Endothelial cell of umbilical vein (primary cell): ENCODE results near the gene NEDD4. TPM values are rescaled to one million over a fixed set of nuclear protein-coding genes. Genes with fewer than 3 reads are reported as not detected.

Experiments
- BruUV-seq: library from RNA; stranded (reverse); fragments of 400-500 nt; replicated peaks from 2 replicates; lab custom pipeline; 2021; lab: Mats Ljungman, UMichigan
- CTCF ChIA-PET: fragments of 300-600, 350-600 bp; sonication (Branson Sonifier 250); formaldehyde crosslinking; loops from one replicate; lab custom pipeline; 2021; ENCODE audit warnings: antibody characterized with exemption, inconsistent platforms; lab: Charles Lee
- POLR2A ChIA-PET: fragments of 300-600, 350-600 bp; sonication (Branson Sonifier 250); formaldehyde crosslinking; loops from one replicate; lab custom pipeline; 2021; ENCODE audit warnings: antibody characterized with exemption, inconsistent platforms; lab: Charles Lee
- DNase-seq: peaks from one replicate; pipeline ENCODE4 v3.0.0-alpha.2; 2011; ENCODE audit warnings: low read depth, low spot score
- FAIRE-seq: peaks from 2 replicates; lab custom pipeline; 2011; peaks lifted over from hg19 to GRCh38; lab: Jason Lieb, UNC
- H2AFZ ChIP-seq: 2 replicates; pipeline ENCODE4 v1.6.0; 2012; ENCODE audit warnings: low read depth, low read length, control low read depth, inconsistent platforms
- H3K27ac ChIP-seq: 2 replicates; pipeline ENCODE4 v1.5.1; 2011; ENCODE audit warnings: low read depth, mild to moderate bottlenecking, control low read depth, low read length, moderate library complexity; ENCODE audit not compliant: insufficient read depth
- H3K27me3 ChIP-seq, 2 experiments: 2 replicates each; pipeline versions ENCODE4 v1.6.0 to v1.6.1; 2011; ENCODE audit warnings: low read length in 2 of 2, mixed read lengths in 1 of 2; ENCODE audit not compliant: control insufficient read depth in 2 of 2, insufficient read depth in 2 of 2
- H3K36me3 ChIP-seq, 2 experiments: 2 replicates in 1 of 2; 3 replicates in 1 of 2; pipeline ENCODE4 v1.5.1; 2011; ENCODE audit warnings: low read length in 2 of 2, mild to moderate bottlenecking in 1 of 2, moderate library complexity in 1 of 2; ENCODE audit not compliant: control insufficient read depth in 2 of 2, insufficient read depth in 2 of 2; ENCODE audit errors: extremely low read depth in 1 of 2
- H3K4me1 ChIP-seq: 3 replicates; pipeline ENCODE4 v1.5.1; 2011; ENCODE audit warnings: mild to moderate bottlenecking, low read length; ENCODE audit not compliant: control insufficient read depth, insufficient read depth; ENCODE audit errors: extremely low read depth
- H3K4me2 ChIP-seq: 2 replicates; pipeline ENCODE4 v1.6.1; 2011; ENCODE audit warnings: low read length, control low read depth, mixed read lengths; ENCODE audit not compliant: insufficient read depth
- H3K4me3 ChIP-seq, 3 experiments: fragments of 200-600 bp in 1 of 3; sonication (generic), shearing (Covaris generic) in 1 of 3; replicated peaks in 1 of 3; 2 replicates each; pipeline ENCODE4 v1.5.1; 2011 to 2016; ENCODE audit warnings: control low read depth in 3 of 3, low read length in 3 of 3, mild to moderate bottlenecking in 2 of 3, inconsistent platforms in 1 of 3, low read depth in 1 of 3, moderate library complexity in 1 of 3; ENCODE audit not compliant: insufficient read depth in 1 of 3
- H3K79me2 ChIP-seq: 2 replicates; pipeline ENCODE4 v1.6.0; 2012; ENCODE audit warnings: low read length, inconsistent platforms; ENCODE audit not compliant: control insufficient read depth, insufficient read depth
- H3K9ac ChIP-seq: replicated peaks from 2 replicates; pipeline ENCODE3; 2011; ENCODE audit warnings: low read length, control low read depth; ENCODE audit not compliant: insufficient read depth; ENCODE audit errors: extremely low read depth
- H3K9me1 ChIP-seq: replicated peaks from 3 replicates; pipeline ENCODE4 v1.6.0; 2011; ENCODE audit warnings: mild to moderate bottlenecking, low read length; ENCODE audit not compliant: control insufficient read depth, insufficient read depth; ENCODE audit errors: extremely low read depth
- H3K9me3 ChIP-seq: replicated peaks from 2 replicates; pipeline ENCODE4 v1.5.1; 2012; ENCODE audit warnings: low read length, inconsistent platforms; ENCODE audit not compliant: control insufficient read depth, insufficient read depth
- H4K20me1 ChIP-seq: replicated peaks from 2 replicates; pipeline ENCODE3; 2011; ENCODE audit warnings: mild to moderate bottlenecking, low read length; ENCODE audit not compliant: control insufficient read depth, insufficient read depth; ENCODE audit errors: extremely low read depth
- EZH2 ChIP-seq: IDR thresholded peaks from 2 replicates; pipeline ENCODE4 v1.6.1; 2012; ENCODE audit warnings: borderline replicate concordance, low read depth, mild to moderate bottlenecking, moderate library complexity, low read length, inconsistent platforms; ENCODE audit not compliant: severe bottlenecking
- FOS ChIP-seq: IDR thresholded peaks from 2 replicates; pipeline ENCODE4 v1.6.1; 2011; ENCODE audit warnings: mild to moderate bottlenecking, low read length, moderate library complexity, borderline replicate concordance; ENCODE audit not compliant: insufficient read depth
- GATA2 ChIP-seq: IDR thresholded peaks from 2 replicates; pipeline ENCODE4 v1.7.0; 2011; ENCODE audit warnings: low read depth, mild to moderate bottlenecking, moderate library complexity, mixed read lengths, low read length; ENCODE audit not compliant: insufficient read length, insufficient read depth
- JUN ChIP-seq: IDR thresholded peaks from 2 replicates; pipeline ENCODE4 v1.6.1; 2011; ENCODE audit warnings: borderline replicate concordance, low read depth; ENCODE audit not compliant: insufficient read length, insufficient read depth
- MYC ChIP-seq: IDR thresholded peaks from one replicate; pipeline ENCODE4 v1.6.1; 2011; ENCODE audit warnings: mild to moderate bottlenecking, low read depth, low read length
- POLR2A ChIP-seq: IDR thresholded peaks from 2 replicates; pipeline ENCODE4 v1.6.1; 2012; ENCODE audit warnings: low read depth, mild to moderate bottlenecking, control low read depth, low read length
- POLR2AphosphoS5 ChIP-seq: IDR thresholded peaks from 2 replicates; pipeline ENCODE4 v1.6.1; 2012; ENCODE audit warnings: low read depth, mild to moderate bottlenecking, control low read depth, low read length, moderate library complexity; ENCODE audit not compliant: insufficient read depth
- dilution Hi-C: fragments of 300-500 bp; cut with MboI; formaldehyde crosslinking; loops from one replicate; pipeline ENCODE4 v1.15.0; 2019; ENCODE audit warnings: low sequenced_read_pairs; ENCODE audit not compliant: extremely low pct_ligation_motif_present
- intact Hi-C: fragments of 100-400 bp; cut with micrococcal nuclease; formaldehyde crosslinking; loops from one replicate; pipeline ENCODE4 v1.10.0; 2022
- polyA plus RNA-seq, 4 experiments: library from polyadenylated mRNA; depleted of rRNA in 3 of 4; stranded (reverse) in 3 of 4; unstranded in 1 of 4; fragments of >200 nt; gene quantifications; 2 replicates each; pipeline versions ENCODE4 v1.2.1 to v1.2.3, GENCODE V29; 2011 to 2012; ENCODE audit warnings: missing spikeins in 1 of 4
- total RNA-seq: library from RNA; stranded (reverse); gene quantifications from 2 replicates; pipeline ENCODE4 v1.2.3, GENCODE V29; 2021
- TF ChIP-seq, protein P1 (sequence below): IDR thresholded peaks from 2 replicates; pipeline ENCODE4 v1.6.1; 2011; ENCODE audit not compliant: insufficient read depth, insufficient read length
- TF ChIP-seq, protein P2 (sequence below), 2 donors: IDR thresholded peaks; 1 replicate in 1 of 2; 2 replicates in 1 of 2; pipeline ENCODE4 v1.5.1; 2011; ENCODE audit warnings: low read length in 2 of 2, mild to moderate bottlenecking in 2 of 2, moderate library complexity in 2 of 2, control low read depth in 1 of 2, inconsistent platforms in 1 of 2, low read depth in 1 of 2; ENCODE audit not compliant: insufficient read depth in 1 of 2; ENCODE audit errors: extremely low read depth in 1 of 2

NEDD4 gene
- total and polyA plus RNA-seq, 2 donors (not counting 3 experiments of a cell fraction or from before 2014, with no cell fraction given) = 9.2 to 39.0 TPM

- Histone ChIP-seq H3K9ac (no peak overlapping the region), H3K79me2 (no peaks in the 10 kb centered on the region), H3K4me1 (peaks cover 11% of the 10 kb centered on the region), H4K20me1 (no peaks in the 10 kb centered on the region), H3K36me3 (peaks cover 4 to 7% of the 10 kb centered on the region in 2 experiments), H3K4me3 (no peak overlapping the region), H3K27me3 (no peaks in the 10 kb centered on the region), H3K9me1 (no peaks in the 10 kb centered on the region), H3K27ac (no peak overlapping the region), H3K9me3 (no peaks in the 10 kb centered on the region), H2AFZ (no peak overlapping the region), H3K4me2 (no peak overlapping the region)
- POLR2A ChIA-PET = no interaction called here
- no peak for FAIRE-seq
- TF ChIP-seq MYC = no peak
- TF ChIP-seq FOS = no peak
- no peak for TF ChIP-seq JUN
- TF ChIP-seq EZH2 = no peak
- no peak for TF ChIP-seq POLR2AphosphoS5
- TF ChIP-seq POLR2A = no peak
- no peak for TF ChIP-seq GATA2
- TF ChIP-seq, protein P1, sequence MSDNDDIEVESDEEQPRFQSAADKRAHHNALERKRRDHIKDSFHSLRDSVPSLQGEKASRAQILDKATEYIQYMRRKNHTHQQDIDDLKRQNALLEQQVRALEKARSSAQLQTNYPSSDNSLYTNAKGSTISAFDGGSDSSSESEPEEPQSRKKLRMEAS = no peak
- TF ChIP-seq, protein P2, sequence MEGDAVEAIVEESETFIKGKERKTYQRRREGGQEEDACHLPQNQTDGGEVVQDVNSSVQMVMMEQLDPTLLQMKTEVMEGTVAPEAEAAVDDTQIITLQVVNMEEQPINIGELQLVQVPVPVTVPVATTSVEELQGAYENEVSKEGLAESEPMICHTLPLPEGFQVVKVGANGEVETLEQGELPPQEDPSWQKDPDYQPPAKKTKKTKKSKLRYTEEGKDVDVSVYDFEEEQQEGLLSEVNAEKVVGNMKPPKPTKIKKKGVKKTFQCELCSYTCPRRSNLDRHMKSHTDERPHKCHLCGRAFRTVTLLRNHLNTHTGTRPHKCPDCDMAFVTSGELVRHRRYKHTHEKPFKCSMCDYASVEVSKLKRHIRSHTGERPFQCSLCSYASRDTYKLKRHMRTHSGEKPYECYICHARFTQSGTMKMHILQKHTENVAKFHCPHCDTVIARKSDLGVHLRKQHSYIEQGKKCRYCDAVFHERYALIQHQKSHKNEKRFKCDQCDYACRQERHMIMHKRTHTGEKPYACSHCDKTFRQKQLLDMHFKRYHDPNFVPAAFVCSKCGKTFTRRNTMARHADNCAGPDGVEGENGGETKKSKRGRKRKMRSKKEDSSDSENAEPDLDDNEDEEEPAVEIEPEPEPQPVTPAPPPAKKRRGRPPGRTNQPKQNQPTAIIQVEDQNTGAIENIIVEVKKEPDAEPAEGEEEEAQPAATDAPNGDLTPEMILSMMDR (IDR thresholded peaks at IDR 0.05; ENCODE audit: extremely low read depth in 1 of 2, insufficient read depth in 1 of 2, low read depth in 1 of 2, low read length in 2 of 2) = no peak
- DNase-seq = no peak
- no TSS peak for BruUV-seq
- CTCF ChIA-PET = interaction anchor here (0.9 to 3.7 kb wide), 2 partner anchors 13 to 59 kb away, joined by 3 to 18 read pairs; no protein-coding TSS in a partner anchor
- dilution Hi-C loops = no loop called here
- intact Hi-C loops = no loop called here
Observed at GRCh38 chr15:55858661-55859060, 134.8 kb downstream of the NEDD4 start.
